Endothelial cell (in vitro differentiated cells): Measurements from ENCODE around the gene LARP1. TPM values are rescaled to one million over a fixed set of nuclear protein-coding genes. Genes with fewer than 3 reads are reported as not detected.

Source experiments
- DNase-seq: peaks from one replicate; pipeline ENCODE4 v3.0.0; 2021; ENCODE audit warnings: low spot score
- H3K27ac Mint-ChIP-seq: one replicate; pipeline ENCODE4 v1.8.0; 2021; ENCODE audit warnings: mixed read lengths, inconsistent platforms; ENCODE audit not compliant: unreplicated experiment
- H3K27me3 Mint-ChIP-seq: one replicate; pipeline ENCODE4 v1.8.0; 2021; ENCODE audit warnings: mild to moderate bottlenecking, moderate library complexity, mixed read lengths, inconsistent platforms; ENCODE audit not compliant: unreplicated experiment
- H3K36me3 Mint-ChIP-seq: one replicate; pipeline ENCODE4 v1.8.0; 2021; ENCODE audit warnings: mild to moderate bottlenecking, low read depth, mixed read lengths, inconsistent platforms; ENCODE audit not compliant: unreplicated experiment
- H3K4me1 Mint-ChIP-seq: one replicate; pipeline ENCODE4 v1.8.0; 2021; ENCODE audit warnings: mild to moderate bottlenecking, mixed read lengths, inconsistent platforms; ENCODE audit not compliant: unreplicated experiment
- H3K4me3 Mint-ChIP-seq: one replicate; pipeline ENCODE4 v1.8.0; 2021; ENCODE audit warnings: mild to moderate bottlenecking, mixed read lengths, inconsistent platforms; ENCODE audit not compliant: unreplicated experiment
- H3K9me3 Mint-ChIP-seq: one replicate; pipeline ENCODE4 v1.8.0; 2021; ENCODE audit warnings: mixed read lengths, inconsistent platforms; ENCODE audit not compliant: unreplicated experiment
- total RNA-seq: library from RNA; stranded (reverse); fragmentation: NEBNext Ultra II Directional; extraction: Animal tissue kit (Norgen Biotek cat#: 25700); gene quantifications from one replicate; pipeline ENCODE4 v1.2.1, GENCODE V29; 2021; ENCODE audit not compliant: unreplicated experiment
- TF ChIP-seq, protein P1 (sequence below): fragments of 200-600 bp; sonication (generic); IDR thresholded peaks from one replicate; pipeline ENCODE4 v1.5.0; 2021; ENCODE audit warnings: antibody characterized with exemption; ENCODE audit not compliant: unreplicated experiment

The LARP1 gene
- total RNA-seq, 1 donor from 2014 or later = 198 TPM

DNA sequence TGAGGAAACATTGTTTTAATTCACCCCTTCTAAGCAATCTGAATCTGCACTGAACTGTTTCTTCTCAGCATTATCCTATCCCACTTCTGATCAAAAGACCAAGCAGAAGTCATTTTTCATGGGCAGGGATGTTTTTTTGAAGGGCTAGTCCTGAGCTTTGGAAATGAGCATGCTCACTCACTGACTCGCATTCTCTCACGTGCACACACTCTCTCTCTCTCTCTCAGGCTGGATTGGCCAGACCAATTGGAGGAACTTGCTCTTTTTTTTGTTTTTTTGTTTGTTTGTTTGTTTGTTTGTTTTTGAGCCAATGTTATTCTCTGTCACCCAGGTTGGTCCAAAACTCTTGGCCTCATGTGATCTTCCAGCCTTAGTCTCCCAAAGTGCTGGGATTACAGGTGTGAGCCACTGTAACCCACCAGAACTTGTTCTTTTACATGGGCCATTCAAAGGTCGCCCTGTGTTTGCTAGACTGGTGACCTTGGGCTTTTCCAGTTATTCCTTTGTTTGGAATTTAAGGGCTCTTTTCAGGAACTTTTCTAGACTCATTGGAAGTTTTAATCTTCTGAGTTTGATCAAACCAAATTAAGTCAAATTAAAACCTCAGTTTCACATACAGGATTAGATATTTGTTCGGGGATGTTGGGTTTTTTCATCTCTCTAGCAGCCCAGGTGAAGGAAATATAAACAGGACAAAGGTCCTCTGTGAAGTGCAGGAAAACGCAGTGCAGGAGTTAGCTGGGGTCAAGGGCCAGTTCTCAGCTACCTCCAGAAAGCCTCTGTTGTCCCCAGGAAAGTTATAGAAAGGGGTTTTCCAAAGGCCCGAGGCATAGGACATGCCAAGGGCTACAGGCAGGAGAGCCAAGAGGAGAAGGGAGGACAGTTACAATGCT lies 82.1 kb downstream of the LARP1 start:
- Mint-ChIP-seq H3K27ac (peak overlapping the region; percentile 76), H3K36me3 (peaks cover 5% of the 10 kb centered on the region), H3K9me3 (no peaks in the 10 kb centered on the region), H3K4me1 (peaks cover 23% of the 10 kb centered on the region), H3K27me3 (no peaks in the 10 kb centered on the region), H3K4me3 (no peak overlapping the region)
- TF ChIP-seq, protein P1, sequence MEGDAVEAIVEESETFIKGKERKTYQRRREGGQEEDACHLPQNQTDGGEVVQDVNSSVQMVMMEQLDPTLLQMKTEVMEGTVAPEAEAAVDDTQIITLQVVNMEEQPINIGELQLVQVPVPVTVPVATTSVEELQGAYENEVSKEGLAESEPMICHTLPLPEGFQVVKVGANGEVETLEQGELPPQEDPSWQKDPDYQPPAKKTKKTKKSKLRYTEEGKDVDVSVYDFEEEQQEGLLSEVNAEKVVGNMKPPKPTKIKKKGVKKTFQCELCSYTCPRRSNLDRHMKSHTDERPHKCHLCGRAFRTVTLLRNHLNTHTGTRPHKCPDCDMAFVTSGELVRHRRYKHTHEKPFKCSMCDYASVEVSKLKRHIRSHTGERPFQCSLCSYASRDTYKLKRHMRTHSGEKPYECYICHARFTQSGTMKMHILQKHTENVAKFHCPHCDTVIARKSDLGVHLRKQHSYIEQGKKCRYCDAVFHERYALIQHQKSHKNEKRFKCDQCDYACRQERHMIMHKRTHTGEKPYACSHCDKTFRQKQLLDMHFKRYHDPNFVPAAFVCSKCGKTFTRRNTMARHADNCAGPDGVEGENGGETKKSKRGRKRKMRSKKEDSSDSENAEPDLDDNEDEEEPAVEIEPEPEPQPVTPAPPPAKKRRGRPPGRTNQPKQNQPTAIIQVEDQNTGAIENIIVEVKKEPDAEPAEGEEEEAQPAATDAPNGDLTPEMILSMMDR = no peak
- DNase-seq = no peak

DNA sequence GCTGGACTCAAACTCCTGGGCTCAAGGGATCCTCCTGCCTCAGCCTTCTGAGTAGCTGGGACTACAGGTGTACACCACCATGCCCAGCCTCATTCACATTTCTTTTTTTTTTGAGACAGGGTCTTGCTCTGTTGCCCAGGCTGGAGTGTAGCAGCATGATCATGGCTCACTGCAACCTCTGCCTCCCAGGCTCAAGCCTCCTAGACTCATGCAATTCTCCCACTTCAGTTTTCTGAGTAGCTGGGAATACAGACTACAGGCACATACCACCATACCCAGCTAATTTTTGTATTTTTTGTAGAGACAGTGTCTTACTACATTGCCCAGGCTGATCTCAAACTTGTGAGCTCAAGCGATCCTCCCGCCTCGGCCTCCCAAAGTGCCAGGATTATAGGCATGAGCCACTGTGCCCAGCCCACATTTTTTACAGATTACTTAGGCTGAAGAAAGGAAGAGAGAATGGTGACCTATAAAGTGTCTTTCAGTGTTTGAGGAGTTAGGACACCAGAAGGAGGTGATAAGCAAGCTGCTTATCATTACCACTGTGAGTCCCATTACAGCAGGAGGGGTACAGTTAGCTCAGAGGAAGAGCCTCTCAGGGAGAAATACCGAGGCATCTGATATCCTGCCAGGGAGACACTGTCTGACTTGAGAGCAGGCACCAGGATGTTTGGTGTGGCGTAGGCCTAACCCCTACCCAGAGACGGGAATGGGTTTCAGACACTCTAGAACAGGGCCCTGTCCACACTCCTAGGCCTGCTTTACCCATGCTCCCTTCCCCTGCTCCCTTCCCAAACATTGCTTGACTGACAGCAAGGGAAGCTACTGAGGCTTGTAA lies 85.5 kb downstream of the LARP1 start:
- Mint-ChIP-seq H3K27ac (peak overlapping the region; percentile 24), H3K9me3 (no peaks in the 10 kb centered on the region), H3K4me3 (no peak overlapping the region), H3K4me1 (peaks cover 38% of the 10 kb centered on the region), H3K27me3 (no peaks in the 10 kb centered on the region), H3K36me3 (peaks cover 5% of the 10 kb centered on the region)
- DNase-seq = no peak
- TF ChIP-seq, protein P1 = no peak

DNA sequence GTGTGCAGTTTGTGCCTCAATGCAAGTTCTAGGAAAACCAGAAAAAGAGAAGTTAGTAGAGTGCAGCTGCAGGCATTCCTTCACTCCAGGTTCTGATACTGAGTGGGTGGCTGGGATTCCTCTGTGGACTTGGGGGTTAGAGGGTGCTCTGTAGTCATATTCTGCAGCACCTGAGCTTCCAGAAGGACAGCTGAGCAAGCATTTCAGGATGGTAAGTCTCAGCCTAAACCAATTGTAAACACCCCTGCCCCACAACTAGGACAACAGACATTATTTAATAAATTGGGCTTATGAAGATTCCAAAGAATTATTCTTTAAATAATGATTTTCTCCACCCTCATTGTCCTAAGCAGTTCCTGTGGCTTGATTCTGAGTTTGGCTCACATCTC lies 86.1 kb downstream of the LARP1 start:
- Mint-ChIP-seq H3K27ac (no peak overlapping the region), H3K4me3 (no peak overlapping the region)
- TF ChIP-seq, protein P1 = no peak

DNA sequence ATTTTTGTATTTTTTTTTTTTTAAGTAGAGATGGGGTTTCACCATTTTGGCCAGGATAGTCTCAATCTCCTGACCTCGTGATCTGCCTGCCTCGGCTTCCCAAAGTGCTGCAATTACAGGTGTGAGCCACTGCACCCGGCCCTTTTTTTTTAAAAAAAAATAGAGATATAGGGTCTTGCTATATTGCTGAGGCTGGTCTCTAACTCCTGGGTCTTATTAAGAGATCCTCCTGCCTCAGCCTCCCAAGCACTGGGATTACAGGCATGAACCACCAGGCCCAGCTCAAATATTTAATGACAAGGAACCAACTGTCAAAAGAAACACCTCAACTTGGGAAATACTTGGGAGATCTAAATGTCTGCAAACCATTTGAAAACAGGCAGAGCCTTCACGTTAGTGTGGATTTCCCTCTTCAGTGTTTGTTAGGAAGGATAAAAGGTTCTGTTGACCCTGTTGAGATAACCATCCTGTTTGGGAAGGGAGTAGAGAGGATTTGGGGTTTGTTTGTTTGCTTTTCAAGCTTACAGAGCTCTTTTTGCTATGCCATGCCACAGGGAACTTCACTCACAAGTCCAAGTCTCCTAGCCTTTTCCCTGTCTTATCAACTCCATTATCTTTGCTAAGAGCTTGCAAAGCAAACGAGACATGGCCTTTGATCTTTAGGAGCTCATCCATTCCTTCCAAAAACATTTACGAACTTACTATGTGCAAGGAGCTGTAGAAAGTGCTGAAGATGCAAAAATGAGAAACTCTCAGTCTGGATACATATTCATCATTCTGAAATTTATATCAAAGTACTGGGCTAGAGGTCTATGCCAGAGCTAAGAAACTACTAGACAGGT lies 87.7 kb downstream of the LARP1 start:
- H3K36me3 Mint-ChIP-seq = no peaks in the 10 kb centered on the region
- no peak for DNase-seq
- H3K27me3 Mint-ChIP-seq = no peaks in the 10 kb centered on the region
- H3K9me3 Mint-ChIP-seq = no peaks in the 10 kb centered on the region
- no peak overlapping the region for H3K27ac Mint-ChIP-seq
- peaks cover 28% of the 10 kb centered on the region for H3K4me1 Mint-ChIP-seq
- H3K4me3 Mint-ChIP-seq = no peak overlapping the region
- TF ChIP-seq, protein P1 = no peak

More for the DNA sequence above, 86.1 kb downstream of the LARP1 start:
- H3K4me1 Mint-ChIP-seq = peaks cover 38% of the 10 kb centered on the region
- no peak for DNase-seq
- peaks cover 5% of the 10 kb centered on the region for H3K36me3 Mint-ChIP-seq
- no peaks in the 10 kb centered on the region for H3K9me3 Mint-ChIP-seq
- H3K27me3 Mint-ChIP-seq = no peaks in the 10 kb centered on the region
